ENCODE data around the gene TMEM125.

The TMEM125 gene

DNA sequence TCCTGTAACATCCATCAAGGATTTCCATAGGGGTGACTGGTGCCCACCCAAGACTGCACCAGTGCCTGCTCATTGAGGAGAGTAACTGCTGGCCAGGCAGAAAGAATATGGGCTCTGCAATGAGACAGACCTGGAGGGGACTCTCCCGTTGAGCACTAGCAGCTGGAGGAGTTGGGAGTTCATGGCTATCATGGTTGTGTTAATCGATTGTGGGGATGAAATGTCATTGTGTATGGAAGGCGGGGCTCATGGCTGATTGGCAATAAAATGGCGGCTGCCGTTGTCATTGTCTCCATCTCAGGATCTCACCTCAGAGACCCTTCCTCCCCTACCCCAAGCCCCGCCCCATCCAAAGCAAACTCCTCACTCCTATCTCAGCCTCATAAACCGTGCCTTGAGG is 3.9 kb downstream of the TMEM125 start:
- no peak overlapping the region for H3K4me3 ChIP-seq (replicated peaks; ENCODE audit: insufficient read depth, low read length)
- DNase-seq (ENCODE audit: low read depth in 1 of 2, low spot score in 1 of 2), result no peak
- no peaks in the 10 kb centered on the region for H3K27me3 ChIP-seq (ENCODE audit: insufficient read depth, poor library complexity, severe bottlenecking)
- no peak overlapping the region for H3K27ac ChIP-seq (replicated peaks)
- TF ChIP-seq SPI1 (IDR thresholded peaks at IDR 0.05; ENCODE audit: borderline replicate concordance, low read depth), result no peak
- no peak for TF ChIP-seq POLR2AphosphoS5 (IDR thresholded peaks at IDR 0.05; ENCODE audit: low read depth)
- TF ChIP-seq, protein P1, sequence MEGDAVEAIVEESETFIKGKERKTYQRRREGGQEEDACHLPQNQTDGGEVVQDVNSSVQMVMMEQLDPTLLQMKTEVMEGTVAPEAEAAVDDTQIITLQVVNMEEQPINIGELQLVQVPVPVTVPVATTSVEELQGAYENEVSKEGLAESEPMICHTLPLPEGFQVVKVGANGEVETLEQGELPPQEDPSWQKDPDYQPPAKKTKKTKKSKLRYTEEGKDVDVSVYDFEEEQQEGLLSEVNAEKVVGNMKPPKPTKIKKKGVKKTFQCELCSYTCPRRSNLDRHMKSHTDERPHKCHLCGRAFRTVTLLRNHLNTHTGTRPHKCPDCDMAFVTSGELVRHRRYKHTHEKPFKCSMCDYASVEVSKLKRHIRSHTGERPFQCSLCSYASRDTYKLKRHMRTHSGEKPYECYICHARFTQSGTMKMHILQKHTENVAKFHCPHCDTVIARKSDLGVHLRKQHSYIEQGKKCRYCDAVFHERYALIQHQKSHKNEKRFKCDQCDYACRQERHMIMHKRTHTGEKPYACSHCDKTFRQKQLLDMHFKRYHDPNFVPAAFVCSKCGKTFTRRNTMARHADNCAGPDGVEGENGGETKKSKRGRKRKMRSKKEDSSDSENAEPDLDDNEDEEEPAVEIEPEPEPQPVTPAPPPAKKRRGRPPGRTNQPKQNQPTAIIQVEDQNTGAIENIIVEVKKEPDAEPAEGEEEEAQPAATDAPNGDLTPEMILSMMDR (IDR thresholded peaks at IDR 0.05; ENCODE audit: insufficient read depth, low read length), result no peak
- TF ChIP-seq, protein P2, sequence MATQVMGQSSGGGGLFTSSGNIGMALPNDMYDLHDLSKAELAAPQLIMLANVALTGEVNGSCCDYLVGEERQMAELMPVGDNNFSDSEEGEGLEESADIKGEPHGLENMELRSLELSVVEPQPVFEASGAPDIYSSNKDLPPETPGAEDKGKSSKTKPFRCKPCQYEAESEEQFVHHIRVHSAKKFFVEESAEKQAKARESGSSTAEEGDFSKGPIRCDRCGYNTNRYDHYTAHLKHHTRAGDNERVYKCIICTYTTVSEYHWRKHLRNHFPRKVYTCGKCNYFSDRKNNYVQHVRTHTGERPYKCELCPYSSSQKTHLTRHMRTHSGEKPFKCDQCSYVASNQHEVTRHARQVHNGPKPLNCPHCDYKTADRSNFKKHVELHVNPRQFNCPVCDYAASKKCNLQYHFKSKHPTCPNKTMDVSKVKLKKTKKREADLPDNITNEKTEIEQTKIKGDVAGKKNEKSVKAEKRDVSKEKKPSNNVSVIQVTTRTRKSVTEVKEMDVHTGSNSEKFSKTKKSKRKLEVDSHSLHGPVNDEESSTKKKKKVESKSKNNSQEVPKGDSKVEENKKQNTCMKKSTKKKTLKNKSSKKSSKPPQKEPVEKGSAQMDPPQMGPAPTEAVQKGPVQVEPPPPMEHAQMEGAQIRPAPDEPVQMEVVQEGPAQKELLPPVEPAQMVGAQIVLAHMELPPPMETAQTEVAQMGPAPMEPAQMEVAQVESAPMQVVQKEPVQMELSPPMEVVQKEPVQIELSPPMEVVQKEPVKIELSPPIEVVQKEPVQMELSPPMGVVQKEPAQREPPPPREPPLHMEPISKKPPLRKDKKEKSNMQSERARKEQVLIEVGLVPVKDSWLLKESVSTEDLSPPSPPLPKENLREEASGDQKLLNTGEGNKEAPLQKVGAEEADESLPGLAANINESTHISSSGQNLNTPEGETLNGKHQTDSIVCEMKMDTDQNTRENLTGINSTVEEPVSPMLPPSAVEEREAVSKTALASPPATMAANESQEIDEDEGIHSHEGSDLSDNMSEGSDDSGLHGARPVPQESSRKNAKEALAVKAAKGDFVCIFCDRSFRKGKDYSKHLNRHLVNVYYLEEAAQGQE (IDR thresholded peaks at IDR 0.05; ENCODE audit: insufficient replicate concordance, low read depth), result no peak
- no peak for TF ChIP-seq GABPA (IDR thresholded peaks at IDR 0.05; ENCODE audit: low read depth)

DNA sequence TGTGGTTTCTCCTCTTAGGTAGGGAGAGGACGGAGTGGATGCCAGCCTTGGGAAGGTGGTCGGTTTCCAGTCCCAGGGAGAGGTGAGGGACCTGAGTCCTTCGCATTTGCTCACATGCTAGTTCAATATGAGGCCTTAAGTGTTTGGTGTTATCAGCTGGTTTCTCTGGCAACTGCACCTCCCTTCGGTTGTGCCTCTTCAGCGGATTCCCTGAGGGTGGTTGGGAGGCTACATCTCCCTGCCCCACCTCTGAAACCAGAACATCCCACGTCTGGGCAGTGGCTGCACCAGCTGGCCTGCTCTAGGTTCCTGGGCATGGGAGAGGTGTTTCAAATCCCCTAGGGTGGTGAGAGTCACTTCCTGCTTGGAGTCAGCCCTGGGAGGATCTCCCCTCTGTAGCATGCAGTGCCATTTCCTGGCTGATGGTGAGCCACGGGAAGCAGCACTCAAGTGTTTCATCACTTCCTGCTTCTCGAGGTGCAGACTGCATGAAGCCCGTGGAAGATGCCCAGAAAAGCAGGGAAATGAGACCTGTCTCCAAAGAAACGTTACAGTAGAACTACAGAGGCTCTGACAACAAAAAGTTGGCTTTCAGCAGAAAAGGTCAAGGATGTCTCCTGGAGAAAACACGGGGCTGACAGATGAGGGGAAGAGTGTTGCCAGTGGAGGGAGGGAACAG is 4.5 kb downstream of the TMEM125 start:
- Histone ChIP-seq H3K27ac (replicated peaks) (peak overlapping the region; percentile 34), H3K27me3 (ENCODE audit: insufficient read depth, poor library complexity, severe bottlenecking) (no peaks in the 10 kb centered on the region), H3K4me3 (replicated peaks; ENCODE audit: insufficient read depth, low read length) (no peak overlapping the region)
- peak; percentile 69 to 75 for DNase-seq (ENCODE audit: low read depth in 1 of 2, low spot score in 1 of 2)
- TF ChIP-seq SPI1 (IDR thresholded peaks at IDR 0.05; ENCODE audit: borderline replicate concordance, low read depth) (no peak; the same call in 1 of the 2 replicates), GABPA (IDR thresholded peaks at IDR 0.05; ENCODE audit: low read depth) (peak; percentile 76), POLR2AphosphoS5 (IDR thresholded peaks at IDR 0.05; ENCODE audit: low read depth) (peak; percentile 36; the same call in 1 of the 2 replicates)

DNA sequence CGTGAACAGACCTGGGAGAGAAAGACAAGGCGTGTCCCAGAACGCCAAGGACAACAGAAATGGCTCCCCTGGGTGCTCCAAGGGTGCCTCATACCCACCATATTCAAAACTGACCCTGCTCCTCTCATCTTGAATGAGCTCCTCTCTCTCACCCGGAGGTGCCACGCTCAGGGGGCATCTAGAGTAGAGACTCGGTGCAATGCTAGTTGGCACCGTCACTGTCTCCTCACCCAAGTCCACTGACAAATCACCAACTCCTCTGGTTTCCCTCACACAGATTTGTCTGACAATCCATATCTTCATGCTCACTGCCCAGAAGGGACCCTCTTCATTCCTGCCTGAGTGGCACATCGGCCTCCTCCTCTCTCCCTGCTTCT is 5.0 kb downstream of the TMEM125 start:
- no peak overlapping the region for H3K4me3 ChIP-seq (replicated peaks; ENCODE audit: insufficient read depth, low read length)
- TF ChIP-seq GABPA (IDR thresholded peaks at IDR 0.05; ENCODE audit: low read depth) (no peak), POLR2AphosphoS5 (IDR thresholded peaks at IDR 0.05; ENCODE audit: low read depth) (no peak), SPI1 (IDR thresholded peaks at IDR 0.05; ENCODE audit: borderline replicate concordance, low read depth) (no peak)
- TF ChIP-seq, protein P1 (IDR thresholded peaks at IDR 0.05; ENCODE audit: insufficient read depth, low read length), result no peak
- TF ChIP-seq, protein P2 (IDR thresholded peaks at IDR 0.05; ENCODE audit: insufficient replicate concordance, low read depth), result no peak
- no peak for DNase-seq (ENCODE audit: low read depth in 1 of 2, low spot score in 1 of 2)
- no peaks in the 10 kb centered on the region for H3K27me3 ChIP-seq (ENCODE audit: insufficient read depth, poor library complexity, severe bottlenecking)
- no peak overlapping the region for H3K27ac ChIP-seq (replicated peaks)

DNA sequence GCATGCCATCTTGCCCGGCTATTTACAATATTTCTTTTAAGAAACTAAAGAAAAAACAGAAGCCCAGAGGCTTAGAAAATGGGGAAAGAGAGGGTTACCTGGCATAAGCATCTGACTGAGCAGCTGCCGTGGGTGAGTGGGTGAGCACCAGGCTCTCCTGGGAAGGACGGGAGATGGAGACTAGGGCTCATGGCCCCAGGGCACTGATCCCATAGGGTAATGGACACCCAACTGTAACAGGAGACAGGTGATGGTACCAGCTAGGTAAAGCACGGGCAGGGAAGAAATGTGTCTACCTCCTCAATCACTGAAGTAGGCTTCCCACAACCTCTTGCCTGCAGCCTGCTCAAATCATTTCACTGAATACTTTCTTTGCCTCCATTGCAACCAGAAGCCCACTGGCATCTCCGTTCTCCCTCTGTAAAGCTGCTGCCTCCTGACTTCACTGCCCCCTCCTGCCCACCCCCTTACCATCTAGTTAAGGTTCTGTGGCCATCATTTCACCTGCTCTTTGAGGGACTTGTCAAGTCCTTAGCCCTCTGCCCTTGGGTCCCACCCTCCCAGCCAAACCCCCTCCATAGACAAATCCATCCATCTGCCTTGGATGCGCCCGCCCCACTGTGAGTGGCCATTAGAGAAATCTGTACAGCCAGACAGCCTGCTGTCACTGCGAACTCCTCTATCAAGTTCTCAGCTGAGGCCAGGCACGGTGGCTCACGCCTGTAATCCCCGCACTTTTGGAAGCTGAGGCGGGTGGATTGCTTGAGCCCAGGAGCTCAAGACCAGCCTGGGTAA is 6.2 kb downstream of the TMEM125 start:
- Histone ChIP-seq H3K27ac (replicated peaks) (no peak overlapping the region), H3K27me3 (ENCODE audit: insufficient read depth, poor library complexity, severe bottlenecking) (no peaks in the 10 kb centered on the region), H3K4me3 (replicated peaks; ENCODE audit: insufficient read depth, low read length) (no peak overlapping the region)
- TF ChIP-seq GABPA (IDR thresholded peaks at IDR 0.05; ENCODE audit: low read depth), result no peak
- TF ChIP-seq, protein P2 (IDR thresholded peaks at IDR 0.05; ENCODE audit: insufficient replicate concordance, low read depth), result no peak
- no peak for TF ChIP-seq POLR2AphosphoS5 (IDR thresholded peaks at IDR 0.05; ENCODE audit: low read depth)
- TF ChIP-seq, protein P1 (IDR thresholded peaks at IDR 0.05; ENCODE audit: insufficient read depth, low read length), result no peak
- no peak for TF ChIP-seq SPI1 (IDR thresholded peaks at IDR 0.05; ENCODE audit: borderline replicate concordance, low read depth)
- no peak for DNase-seq (ENCODE audit: low read depth in 1 of 2, low spot score in 1 of 2)
